ENCODE measurements around the gene ARL14.
"Not testable (repeated sequence)": the region's sequence is repeated elsewhere in the genome, so short reads cannot be mapped to it uniquely, and the experiment has no call there.

The ARL14 gene

GRCh38 chr3:160698599-160699195 is 21.7 kb downstream of the ARL14 start:
- Histone ChIP-seq H3K4me1 (ENCODE audit: control insufficient read depth, low read depth, low read length) (no peaks in the 10 kb centered on the region), H3K27me3 (ENCODE audit: control insufficient read depth, insufficient read depth, low read length) (no peaks in the 10 kb centered on the region), H3K9me3 (ENCODE audit: control insufficient read depth, low read depth, low read length) (no peaks in the 10 kb centered on the region), H3K9ac (ENCODE audit: low read length) (no peak overlapping the region), H3K4me3 (ENCODE audit: low read length) (no peak overlapping the region), H3K36me3 (ENCODE audit: control insufficient read depth, low read depth, low read length) (no peaks in the 10 kb centered on the region), H3K27ac (ENCODE audit: low read length) (no peak overlapping the region)

- Histone ChIP-seq H3K9me3 (ENCODE audit: control insufficient read depth, low read depth, low read length) (no peaks in the 10 kb centered on the region), H3K4me1 (ENCODE audit: control insufficient read depth, low read depth, low read length) (no peaks in the 10 kb centered on the region), H3K27ac (ENCODE audit: low read length) (no peak overlapping the region), H3K27me3 (ENCODE audit: control insufficient read depth, insufficient read depth, low read length) (no peaks in the 10 kb centered on the region), H3K4me3 (ENCODE audit: low read length) (no peak overlapping the region), H3K9ac (ENCODE audit: low read length) (no peak overlapping the region), H3K36me3 (ENCODE audit: control insufficient read depth, low read depth, low read length) (no peaks in the 10 kb centered on the region)
Observed at GRCh38 chr3:160701490-160701889, 24.5 kb downstream of the ARL14 start.

GRCh38 chr3:160702290-160702689 is 25.3 kb downstream of the ARL14 start:
- H3K4me3 ChIP-seq (ENCODE audit: low read length): no peak overlapping the region
- H3K9me3 ChIP-seq (ENCODE audit: control insufficient read depth, low read depth, low read length): no peaks in the 10 kb centered on the region
- H3K9ac ChIP-seq (ENCODE audit: low read length): no peak overlapping the region
- no peaks in the 10 kb centered on the region for H3K4me1 ChIP-seq (ENCODE audit: control insufficient read depth, low read depth, low read length)
- no peaks in the 10 kb centered on the region for H3K27me3 ChIP-seq (ENCODE audit: control insufficient read depth, insufficient read depth, low read length)
- H3K27ac ChIP-seq (ENCODE audit: low read length): no peak overlapping the region
- no peaks in the 10 kb centered on the region for H3K36me3 ChIP-seq (ENCODE audit: control insufficient read depth, low read depth, low read length)

- no peaks in the 10 kb centered on the region for H3K27me3 ChIP-seq (ENCODE audit: control insufficient read depth, insufficient read depth, low read length)
- no peak overlapping the region for H3K27ac ChIP-seq (ENCODE audit: low read length)
- H3K9ac ChIP-seq (ENCODE audit: low read length): no peak overlapping the region
- H3K4me3 ChIP-seq (ENCODE audit: low read length): no peak overlapping the region
- peaks cover under 1% of the 10 kb centered on the region for H3K4me1 ChIP-seq (ENCODE audit: control insufficient read depth, low read depth, low read length)
- H3K36me3 ChIP-seq (ENCODE audit: control insufficient read depth, low read depth, low read length): no peaks in the 10 kb centered on the region
- no peaks in the 10 kb centered on the region for H3K9me3 ChIP-seq (ENCODE audit: control insufficient read depth, low read depth, low read length)
Observed at GRCh38 chr3:160703974-160704373, 27.0 kb downstream of the ARL14 start.

- H3K9ac ChIP-seq (ENCODE audit: low read length): no peak overlapping the region
- peaks cover 8% of the 10 kb centered on the region for H3K4me1 ChIP-seq (ENCODE audit: control insufficient read depth, low read depth, low read length)
- no peaks in the 10 kb centered on the region for H3K9me3 ChIP-seq (ENCODE audit: control insufficient read depth, low read depth, low read length)
- no peak overlapping the region for H3K27ac ChIP-seq (ENCODE audit: low read length)
- no peak overlapping the region for H3K4me3 ChIP-seq (ENCODE audit: low read length)
- no peaks in the 10 kb centered on the region for H3K36me3 ChIP-seq (ENCODE audit: control insufficient read depth, low read depth, low read length)
- no peaks in the 10 kb centered on the region for H3K27me3 ChIP-seq (ENCODE audit: control insufficient read depth, insufficient read depth, low read length)
Observed at GRCh38 chr3:160707187-160707794, 30.3 kb downstream of the ARL14 start.

- no peak overlapping the region for H3K9ac ChIP-seq (ENCODE audit: low read length)
- H3K27me3 ChIP-seq (ENCODE audit: control insufficient read depth, insufficient read depth, low read length): no peaks in the 10 kb centered on the region
- H3K36me3 ChIP-seq (ENCODE audit: control insufficient read depth, low read depth, low read length): no peaks in the 10 kb centered on the region
- no peak overlapping the region for H3K4me3 ChIP-seq (ENCODE audit: low read length)
- no peak overlapping the region for H3K27ac ChIP-seq (ENCODE audit: low read length)
- no peaks in the 10 kb centered on the region for H3K9me3 ChIP-seq (ENCODE audit: control insufficient read depth, low read depth, low read length)
- H3K4me1 ChIP-seq (ENCODE audit: control insufficient read depth, low read depth, low read length): peaks cover 8% of the 10 kb centered on the region
Observed at GRCh38 chr3:160709477-160710182, 32.7 kb downstream of the ARL14 start.

GRCh38 chr3:160713144-160713543 is 36.2 kb downstream of the ARL14 start:
- not testable (repeated sequence) for H3K9me3 ChIP-seq (ENCODE audit: control insufficient read depth, low read depth, low read length); H3K27me3 ChIP-seq (ENCODE audit: control insufficient read depth, insufficient read depth, low read length); H3K4me1 ChIP-seq (ENCODE audit: control insufficient read depth, low read depth, low read length); H3K4me3 ChIP-seq (ENCODE audit: low read length); H3K27ac ChIP-seq (ENCODE audit: low read length); H3K9ac ChIP-seq (ENCODE audit: low read length); H3K36me3 ChIP-seq (ENCODE audit: control insufficient read depth, low read depth, low read length)

- Histone ChIP-seq H3K27ac (ENCODE audit: low read length) (no peak overlapping the region), H3K9ac (ENCODE audit: low read length) (no peak overlapping the region), H3K4me1 (ENCODE audit: control insufficient read depth, low read depth, low read length) (no peaks in the 10 kb centered on the region), H3K27me3 (ENCODE audit: control insufficient read depth, insufficient read depth, low read length) (no peaks in the 10 kb centered on the region), H3K36me3 (ENCODE audit: control insufficient read depth, low read depth, low read length) (no peaks in the 10 kb centered on the region), H3K9me3 (ENCODE audit: control insufficient read depth, low read depth, low read length) (no peaks in the 10 kb centered on the region), H3K4me3 (ENCODE audit: low read length) (no peak overlapping the region)
Observed at GRCh38 chr3:160719710-160720109, 42.8 kb downstream of the ARL14 start.

GRCh38 chr3:160720123-160720746 is 43.3 kb downstream of the ARL14 start:
- Histone ChIP-seq H3K27ac (ENCODE audit: low read length) (no peak overlapping the region), H3K27me3 (ENCODE audit: control insufficient read depth, insufficient read depth, low read length) (no peaks in the 10 kb centered on the region), H3K9ac (ENCODE audit: low read length) (no peak overlapping the region), H3K9me3 (ENCODE audit: control insufficient read depth, low read depth, low read length) (no peaks in the 10 kb centered on the region), H3K4me1 (ENCODE audit: control insufficient read depth, low read depth, low read length) (no peaks in the 10 kb centered on the region), H3K36me3 (ENCODE audit: control insufficient read depth, low read depth, low read length) (no peaks in the 10 kb centered on the region), H3K4me3 (ENCODE audit: low read length) (no peak overlapping the region)

- H3K4me3 ChIP-seq (ENCODE audit: low read length): no peak overlapping the region
- H3K9ac ChIP-seq (ENCODE audit: low read length): no peak overlapping the region
- no peaks in the 10 kb centered on the region for H3K36me3 ChIP-seq (ENCODE audit: control insufficient read depth, low read depth, low read length)
Observed at GRCh38 chr3:160722331-160722730, 45.4 kb downstream of the ARL14 start.

GRCh38 chr3:160725338-160725737 is 48.4 kb downstream of the ARL14 start:
- no peaks in the 10 kb centered on the region for H3K27me3 ChIP-seq (ENCODE audit: control insufficient read depth, insufficient read depth, low read length)
- H3K4me1 ChIP-seq (ENCODE audit: control insufficient read depth, low read depth, low read length): no peaks in the 10 kb centered on the region
- no peaks in the 10 kb centered on the region for H3K9me3 ChIP-seq (ENCODE audit: control insufficient read depth, low read depth, low read length)
- no peak overlapping the region for H3K9ac ChIP-seq (ENCODE audit: low read length)
- no peaks in the 10 kb centered on the region for H3K36me3 ChIP-seq (ENCODE audit: control insufficient read depth, low read depth, low read length)
- no peak overlapping the region for H3K4me3 ChIP-seq (ENCODE audit: low read length)
- no peak overlapping the region for H3K27ac ChIP-seq (ENCODE audit: low read length)

More at GRCh38 chr3:160722331-160722730, 45.4 kb downstream of the ARL14 start:
- no peaks in the 10 kb centered on the region for H3K9me3 ChIP-seq (ENCODE audit: control insufficient read depth, low read depth, low read length)
- H3K27ac ChIP-seq (ENCODE audit: low read length): no peak overlapping the region
- no peaks in the 10 kb centered on the region for H3K4me1 ChIP-seq (ENCODE audit: control insufficient read depth, low read depth, low read length)
- no peaks in the 10 kb centered on the region for H3K27me3 ChIP-seq (ENCODE audit: control insufficient read depth, insufficient read depth, low read length)
